OCI-LY1 (cell line): Measurements from ENCODE around the gene TMPRSS7.

Experiments used
- CTCF ChIP-seq: fragments of 200-600 bp; sonication (generic), shearing (Covaris generic); IDR thresholded peaks from 2 replicates; pipeline ENCODE4 v1.5.1; 2017; ENCODE audit warnings: mild to moderate bottlenecking, antibody characterized with exemption, low read length, moderate library complexity, mixed read lengths
- EZH2 ChIP-seq: fragments of 200-600 bp; sonication (generic), shearing (Covaris generic); IDR thresholded peaks from 2 replicates; pipeline ENCODE4 v1.8.0; 2017; ENCODE audit warnings: borderline replicate concordance, mixed run types, mild to moderate bottlenecking, antibody characterized with exemption, low read length, moderate library complexity, mixed read lengths

GRCh38 chr3:112013784-112014143 is 20.8 kb upstream of the TMPRSS7 start:
- TF ChIP-seq CTCF (no peak), EZH2 (no peak)
